Liver (tissue), 9 donors: ENCODE results near the gene AP5Z1. TPM values are rescaled to one million over a fixed set of nuclear protein-coding genes. Genes with fewer than 3 reads are reported as not detected.

Source experiments
- DNase-seq: peaks from one replicate; pipeline ENCODE4 v3.0.0-alpha.2; 2017; ENCODE audit warnings: low spot score
- H3K27ac ChIP-seq, 2 donors: one replicate each; pipeline ENCODE4 v1.7.0; 2013; ENCODE audit warnings: inconsistent platforms in 2 of 2, low read length in 2 of 2, control low read depth in 1 of 2, low read depth in 1 of 2, mild to moderate bottlenecking in 1 of 2
- H3K27me3 ChIP-seq, 4 donors: one replicate each; pipeline versions ENCODE4 v1.6.1 to v1.7.0; 2013; ENCODE audit warnings: low read length in 3 of 4, inconsistent platforms in 1 of 4, mild to moderate bottlenecking in 1 of 4, moderate library complexity in 1 of 4; ENCODE audit not compliant: control insufficient read depth in 4 of 4, insufficient read depth in 4 of 4
- H3K36me3 ChIP-seq, 4 donors: one replicate each; pipeline versions ENCODE4 v1.6.1 to v1.7.0; 2013; ENCODE audit warnings: low read length in 3 of 4, mild to moderate bottlenecking in 3 of 4, low read depth in 1 of 4, moderate library complexity in 1 of 4; ENCODE audit not compliant: control insufficient read depth in 4 of 4, insufficient read depth in 3 of 4
- H3K4me1 ChIP-seq, 4 donors: one replicate each; pipeline versions ENCODE4 v1.6.1 to v1.7.0; 2013; ENCODE audit warnings: low read length in 3 of 4, mild to moderate bottlenecking in 3 of 4, moderate library complexity in 1 of 4; ENCODE audit not compliant: control insufficient read depth in 4 of 4, insufficient read depth in 4 of 4
- H3K4me3 ChIP-seq, 3 donors: one replicate each; pipeline versions ENCODE4 v1.6.1 to v1.7.0; 2013; ENCODE audit warnings: low read length in 3 of 3, control low read depth in 1 of 3, low read depth in 1 of 3, mild to moderate bottlenecking in 1 of 3
- H3K9ac ChIP-seq, 2 donors: one replicate each; pipeline ENCODE4 v1.7.0; 2013; ENCODE audit warnings: low read length in 2 of 2, mild to moderate bottlenecking in 2 of 2, moderate library complexity in 2 of 2, control low read depth in 1 of 2, low read depth in 1 of 2
- H3K9me3 ChIP-seq, 4 donors: one replicate each; pipeline versions ENCODE4 v1.6.1 to v1.7.0; 2013; ENCODE audit warnings: low read length in 3 of 4; ENCODE audit not compliant: control insufficient read depth in 4 of 4
- EGR1 ChIP-seq, 2 donors: IDR thresholded peaks; 2 replicates each; pipeline ENCODE4 v1.6.1; 2016 to 2018; ENCODE audit warnings: antibody characterized with exemption in 2 of 2, low read depth in 2 of 2
- FOXA1 ChIP-seq: IDR thresholded peaks from 2 replicates; pipeline ENCODE4 v1.6.1; 2016; ENCODE audit warnings: antibody characterized with exemption
- FOXA2 ChIP-seq: IDR thresholded peaks from 2 replicates; pipeline ENCODE4 v1.6.1; 2016; ENCODE audit warnings: antibody characterized with exemption
- GABPA ChIP-seq, 2 donors: IDR thresholded peaks in 1 of 2; conservative IDR thresholded peaks in 1 of 2; 2 replicates each; pipeline ENCODE4 v1.6.1; 2016; ENCODE audit warnings: antibody characterized with exemption in 2 of 2, mild to moderate bottlenecking in 1 of 2, moderate library complexity in 1 of 2
- HNF4A ChIP-seq, 2 donors: conservative IDR thresholded peaks; 2 replicates each; pipeline ENCODE4 v1.6.1; 2016; ENCODE audit warnings: antibody characterized with exemption in 2 of 2, mild to moderate bottlenecking in 2 of 2
- HNF4G ChIP-seq: IDR thresholded peaks from 2 replicates; pipeline ENCODE4 v1.6.1; 2016; ENCODE audit warnings: antibody characterized with exemption
- JUND ChIP-seq, 2 donors: IDR thresholded peaks; 2 replicates each; pipeline ENCODE4 v1.6.1; 2016; ENCODE audit warnings: antibody characterized with exemption in 2 of 2
- RAD21 ChIP-seq, 2 donors: IDR thresholded peaks; 2 replicates each; pipeline ENCODE4 v1.6.1; 2016; ENCODE audit warnings: antibody characterized with exemption in 2 of 2, mild to moderate bottlenecking in 2 of 2
- RXRA ChIP-seq, 2 donors: IDR thresholded peaks; 2 replicates each; pipeline ENCODE4 v1.6.1; 2017 to 2018; ENCODE audit warnings: antibody characterized with exemption in 2 of 2, mild to moderate bottlenecking in 1 of 2
- SP1 ChIP-seq: IDR thresholded peaks from 2 replicates; pipeline ENCODE4 v1.6.1; 2018; ENCODE audit warnings: antibody characterized with exemption, mild to moderate bottlenecking
- TAF1 ChIP-seq: conservative IDR thresholded peaks from 2 replicates; pipeline ENCODE4 v1.6.1; 2016; ENCODE audit warnings: antibody characterized with exemption, mild to moderate bottlenecking
- YY1 ChIP-seq: IDR thresholded peaks from 2 replicates; pipeline ENCODE4 v1.6.1; 2016; ENCODE audit warnings: antibody characterized with exemption, mild to moderate bottlenecking
- WGBS: extraction: QIAGEN DNeasy Blood & Tissue Kit; methylation state at CpG from one replicate; pipeline ENCODE4 v1.1.7; 2013; 5-methylcytosine and 5-hydroxymethylcytosine counted together
- polyA plus RNA-seq, 2 donors: library from polyadenylated mRNA; stranded (reverse) in 1 of 2; unstranded in 1 of 2; fragments of 200-250 nt in 1 of 2; fragments of >200 nt in 1 of 2; fragmentation: Nextera tagmentation in 1 of 2; extraction: Ambion mirVana in 1 of 2; gene quantifications; one replicate each; pipeline versions ENCODE4 v1.2.1 to v1.2.3, GENCODE V29; 2013 to 2015
- total RNA-seq, 2 donors: library from RNA; depleted of rRNA; stranded (reverse); fragments of >200 nt; gene quantifications; one replicate each; pipeline ENCODE4 v1.2.3, GENCODE V29; 2014
- TF ChIP-seq, protein P1 (sequence below): IDR thresholded peaks from 2 replicates; pipeline ENCODE4 v1.6.1; 2016; ENCODE audit warnings: antibody characterized with exemption
- TF ChIP-seq, protein P2 (sequence below): IDR thresholded peaks from 2 replicates; pipeline ENCODE4 v1.6.1; 2016; ENCODE audit warnings: antibody characterized with exemption, mild to moderate bottlenecking
- TF ChIP-seq, protein P3 (sequence below): IDR thresholded peaks from 2 replicates; pipeline ENCODE4 v1.6.1; 2016; ENCODE audit warnings: antibody characterized with exemption
- TF ChIP-seq, protein P4 (sequence below): IDR thresholded peaks from 2 replicates; pipeline ENCODE4 v1.6.1; 2016; ENCODE audit warnings: antibody characterized with exemption
- TF ChIP-seq, protein P5 (sequence below): fragments of 150-350 bp; IDR thresholded peaks from 2 replicates; pipeline ENCODE4 v1.5.1; 2017; ENCODE audit warnings: improper control_type of control experiment, low read depth, low read length; ENCODE audit not compliant: missing input control
- donor health status: healthy.
- donor health status: healthy.
- donor health status: healthy.
- donor health status: healthy.
- donor health status: healthy.

AP5Z1 gene
- total and polyA plus RNA-seq, 4 donors: 10.2 to 16.0 (median 14.2) TPM

DNA sequence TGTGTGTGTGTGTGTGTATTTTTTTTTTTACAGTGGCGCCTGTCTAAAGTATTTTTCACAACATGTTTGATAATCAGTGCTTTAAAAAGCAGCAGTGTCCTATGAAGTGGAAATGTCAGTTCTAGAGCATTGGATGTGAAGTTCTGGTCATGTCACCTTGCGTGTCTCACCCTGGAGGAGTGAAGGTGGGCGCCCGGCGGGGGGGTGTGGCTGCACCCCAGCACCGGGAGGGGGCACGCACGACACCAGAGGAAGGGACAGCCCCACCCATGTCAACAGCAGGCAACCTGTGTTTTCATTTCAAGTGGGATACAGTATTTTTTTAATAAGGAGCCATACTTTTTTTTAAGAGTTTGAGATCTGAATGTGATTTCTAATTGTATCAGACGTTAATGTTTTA, 4.5 kb upstream of the AP5Z1 start:
- Histone ChIP-seq H3K27ac (no peak overlapping the region), H3K4me1 (peaks cover 0 to 16% (median 13%) of the 10 kb centered on the region in 4 donors)
- TF ChIP-seq HNF4G (no peak), RXRA (IDR thresholded peaks at IDR 0.05) (no peak), SP1 (no peak), HNF4A (conservative IDR thresholded peaks at IDR 0.05) (no peak), FOXA1 (no peak), JUND (IDR thresholded peaks at IDR 0.05) (no peak), TAF1 (no peak), GABPA (IDR thresholded peaks at IDR 0.05 in 1 of 2, conservative IDR thresholded peaks at IDR 0.05 in 1 of 2) (no peak), FOXA2 (no peak), EGR1 (IDR thresholded peaks at IDR 0.05; ENCODE audit: low read depth in 2 of 2) (no peak), YY1 (no peak)
- TF ChIP-seq, protein P1, sequence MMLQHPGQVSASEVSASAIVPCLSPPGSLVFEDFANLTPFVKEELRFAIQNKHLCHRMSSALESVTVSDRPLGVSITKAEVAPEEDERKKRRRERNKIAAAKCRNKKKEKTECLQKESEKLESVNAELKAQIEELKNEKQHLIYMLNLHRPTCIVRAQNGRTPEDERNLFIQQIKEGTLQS: no peak
- TF ChIP-seq, protein P2, sequence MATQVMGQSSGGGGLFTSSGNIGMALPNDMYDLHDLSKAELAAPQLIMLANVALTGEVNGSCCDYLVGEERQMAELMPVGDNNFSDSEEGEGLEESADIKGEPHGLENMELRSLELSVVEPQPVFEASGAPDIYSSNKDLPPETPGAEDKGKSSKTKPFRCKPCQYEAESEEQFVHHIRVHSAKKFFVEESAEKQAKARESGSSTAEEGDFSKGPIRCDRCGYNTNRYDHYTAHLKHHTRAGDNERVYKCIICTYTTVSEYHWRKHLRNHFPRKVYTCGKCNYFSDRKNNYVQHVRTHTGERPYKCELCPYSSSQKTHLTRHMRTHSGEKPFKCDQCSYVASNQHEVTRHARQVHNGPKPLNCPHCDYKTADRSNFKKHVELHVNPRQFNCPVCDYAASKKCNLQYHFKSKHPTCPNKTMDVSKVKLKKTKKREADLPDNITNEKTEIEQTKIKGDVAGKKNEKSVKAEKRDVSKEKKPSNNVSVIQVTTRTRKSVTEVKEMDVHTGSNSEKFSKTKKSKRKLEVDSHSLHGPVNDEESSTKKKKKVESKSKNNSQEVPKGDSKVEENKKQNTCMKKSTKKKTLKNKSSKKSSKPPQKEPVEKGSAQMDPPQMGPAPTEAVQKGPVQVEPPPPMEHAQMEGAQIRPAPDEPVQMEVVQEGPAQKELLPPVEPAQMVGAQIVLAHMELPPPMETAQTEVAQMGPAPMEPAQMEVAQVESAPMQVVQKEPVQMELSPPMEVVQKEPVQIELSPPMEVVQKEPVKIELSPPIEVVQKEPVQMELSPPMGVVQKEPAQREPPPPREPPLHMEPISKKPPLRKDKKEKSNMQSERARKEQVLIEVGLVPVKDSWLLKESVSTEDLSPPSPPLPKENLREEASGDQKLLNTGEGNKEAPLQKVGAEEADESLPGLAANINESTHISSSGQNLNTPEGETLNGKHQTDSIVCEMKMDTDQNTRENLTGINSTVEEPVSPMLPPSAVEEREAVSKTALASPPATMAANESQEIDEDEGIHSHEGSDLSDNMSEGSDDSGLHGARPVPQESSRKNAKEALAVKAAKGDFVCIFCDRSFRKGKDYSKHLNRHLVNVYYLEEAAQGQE: no peak
- TF ChIP-seq, protein P3, sequence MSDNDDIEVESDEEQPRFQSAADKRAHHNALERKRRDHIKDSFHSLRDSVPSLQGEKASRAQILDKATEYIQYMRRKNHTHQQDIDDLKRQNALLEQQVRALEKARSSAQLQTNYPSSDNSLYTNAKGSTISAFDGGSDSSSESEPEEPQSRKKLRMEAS: no peak
- TF ChIP-seq, protein P4, sequence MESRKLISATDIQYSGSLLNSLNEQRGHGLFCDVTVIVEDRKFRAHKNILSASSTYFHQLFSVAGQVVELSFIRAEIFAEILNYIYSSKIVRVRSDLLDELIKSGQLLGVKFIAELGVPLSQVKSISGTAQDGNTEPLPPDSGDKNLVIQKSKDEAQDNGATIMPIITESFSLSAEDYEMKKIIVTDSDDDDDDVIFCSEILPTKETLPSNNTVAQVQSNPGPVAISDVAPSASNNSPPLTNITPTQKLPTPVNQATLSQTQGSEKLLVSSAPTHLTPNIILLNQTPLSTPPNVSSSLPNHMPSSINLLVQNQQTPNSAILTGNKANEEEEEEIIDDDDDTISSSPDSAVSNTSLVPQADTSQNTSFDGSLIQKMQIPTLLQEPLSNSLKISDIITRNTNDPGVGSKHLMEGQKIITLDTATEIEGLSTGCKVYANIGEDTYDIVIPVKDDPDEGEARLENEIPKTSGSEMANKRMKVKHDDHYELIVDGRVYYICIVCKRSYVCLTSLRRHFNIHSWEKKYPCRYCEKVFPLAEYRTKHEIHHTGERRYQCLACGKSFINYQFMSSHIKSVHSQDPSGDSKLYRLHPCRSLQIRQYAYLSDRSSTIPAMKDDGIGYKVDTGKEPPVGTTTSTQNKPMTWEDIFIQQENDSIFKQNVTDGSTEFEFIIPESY: no peak
- TF ChIP-seq, protein P5, sequence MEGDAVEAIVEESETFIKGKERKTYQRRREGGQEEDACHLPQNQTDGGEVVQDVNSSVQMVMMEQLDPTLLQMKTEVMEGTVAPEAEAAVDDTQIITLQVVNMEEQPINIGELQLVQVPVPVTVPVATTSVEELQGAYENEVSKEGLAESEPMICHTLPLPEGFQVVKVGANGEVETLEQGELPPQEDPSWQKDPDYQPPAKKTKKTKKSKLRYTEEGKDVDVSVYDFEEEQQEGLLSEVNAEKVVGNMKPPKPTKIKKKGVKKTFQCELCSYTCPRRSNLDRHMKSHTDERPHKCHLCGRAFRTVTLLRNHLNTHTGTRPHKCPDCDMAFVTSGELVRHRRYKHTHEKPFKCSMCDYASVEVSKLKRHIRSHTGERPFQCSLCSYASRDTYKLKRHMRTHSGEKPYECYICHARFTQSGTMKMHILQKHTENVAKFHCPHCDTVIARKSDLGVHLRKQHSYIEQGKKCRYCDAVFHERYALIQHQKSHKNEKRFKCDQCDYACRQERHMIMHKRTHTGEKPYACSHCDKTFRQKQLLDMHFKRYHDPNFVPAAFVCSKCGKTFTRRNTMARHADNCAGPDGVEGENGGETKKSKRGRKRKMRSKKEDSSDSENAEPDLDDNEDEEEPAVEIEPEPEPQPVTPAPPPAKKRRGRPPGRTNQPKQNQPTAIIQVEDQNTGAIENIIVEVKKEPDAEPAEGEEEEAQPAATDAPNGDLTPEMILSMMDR: no peak

DNA sequence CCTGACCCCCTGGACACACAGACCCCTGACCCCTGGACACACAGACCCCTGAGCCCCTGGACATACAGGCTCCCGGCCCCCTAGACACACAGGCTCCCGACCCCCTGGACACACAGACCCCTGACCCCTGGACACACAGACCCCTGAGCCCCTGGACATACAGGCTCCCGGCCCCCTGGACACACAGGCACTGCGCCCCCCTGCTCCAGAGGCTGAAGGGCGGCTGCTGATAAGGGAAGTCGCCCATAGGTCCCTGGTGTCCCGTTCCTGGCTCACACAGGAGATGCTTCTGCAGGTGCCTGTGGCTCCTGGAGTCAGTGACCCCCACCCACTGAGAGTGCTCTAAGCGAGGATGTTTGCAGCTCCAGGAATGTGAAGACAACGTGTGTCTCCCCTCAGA, 3.7 kb upstream of the AP5Z1 start:
- no peak for DNase-seq
- TF ChIP-seq HNF4A (conservative IDR thresholded peaks at IDR 0.05) (no peak), TAF1 (no peak), RAD21 (IDR thresholded peaks at IDR 0.05) (no peak), RXRA (IDR thresholded peaks at IDR 0.05) (no peak)
- TF ChIP-seq, protein P4: no peak
- TF ChIP-seq, protein P2: no peak
- TF ChIP-seq, protein P3: no peak

More for the DNA sequence above, 4.5 kb upstream of the AP5Z1 start:
- Histone ChIP-seq H3K4me3 (no peak overlapping the region), H3K36me3 (peaks cover 0 to 6% (median 1%) of the 10 kb centered on the region in 4 donors), H3K9ac (no peak overlapping the region), H3K9me3 (no peaks in the 10 kb centered on the region), H3K27me3 (no peaks in the 10 kb centered on the region)
- DNase-seq: no peak
- 85% methylated on average over 9 of the region's 9 CpGs for WGBS

More for the DNA sequence above, 3.7 kb upstream of the AP5Z1 start:
- Histone ChIP-seq H3K27ac (no peak overlapping the region), H3K9me3 (no peaks in the 10 kb centered on the region), H3K4me3 (no peak overlapping the region), H3K27me3 (no peaks in the 10 kb centered on the region), H3K4me1 (peaks cover 0 to 24% (median 21%) of the 10 kb centered on the region in 4 donors), H3K36me3 (peaks cover 0 to 6% (median 1%) of the 10 kb centered on the region in 4 donors), H3K9ac (no peak overlapping the region)
- 81% methylated on average over 9 of the region's 9 CpGs for WGBS
